Measurements from ENCODE around the gene MPHOSPH6. TPM values are rescaled to one million over a fixed set of nuclear protein-coding genes. Genes with fewer than 3 reads are reported as not detected.
"Not testable (repeated sequence)": the region's sequence is repeated elsewhere in the genome, so short reads cannot be mapped to it uniquely, and the experiment has no call there.

The MPHOSPH6 gene
- total RNA-seq, 1 donor from 2014 or later = 28.4 TPM

DNA sequence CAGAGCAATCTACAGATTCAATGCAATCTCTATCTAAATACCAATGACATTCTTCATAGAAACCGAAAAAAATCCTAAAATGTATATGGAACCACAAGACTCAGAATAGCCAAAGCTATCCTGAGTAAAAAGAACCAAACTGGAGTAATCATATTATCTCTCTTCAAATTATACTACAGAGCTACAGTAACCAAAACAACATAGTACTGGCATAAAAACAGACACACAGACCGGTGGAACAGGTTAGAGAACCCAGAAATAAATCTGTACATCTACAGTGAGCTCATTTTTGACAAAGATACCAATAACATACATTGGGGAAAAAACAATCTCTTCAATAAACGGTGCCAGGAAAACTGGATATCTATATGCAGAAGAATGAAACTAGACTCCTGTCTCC lies 45.4 kb downstream of the MPHOSPH6 start:
- DNase-seq (ENCODE audit: extremely low spot score, unreplicated experiment) = no peak
- Mint-ChIP-seq H3K27ac (no peak overlapping the region), H3K27me3 (no peaks in the 10 kb centered on the region), H3K9me3 (no peaks in the 10 kb centered on the region), H3K36me3 (no peaks in the 10 kb centered on the region), H3K4me3 (no peak overlapping the region), H3K4me1 (ENCODE audit: unreplicated experiment) (no peaks in the 10 kb centered on the region)
- TF ChIP-seq, protein P1, sequence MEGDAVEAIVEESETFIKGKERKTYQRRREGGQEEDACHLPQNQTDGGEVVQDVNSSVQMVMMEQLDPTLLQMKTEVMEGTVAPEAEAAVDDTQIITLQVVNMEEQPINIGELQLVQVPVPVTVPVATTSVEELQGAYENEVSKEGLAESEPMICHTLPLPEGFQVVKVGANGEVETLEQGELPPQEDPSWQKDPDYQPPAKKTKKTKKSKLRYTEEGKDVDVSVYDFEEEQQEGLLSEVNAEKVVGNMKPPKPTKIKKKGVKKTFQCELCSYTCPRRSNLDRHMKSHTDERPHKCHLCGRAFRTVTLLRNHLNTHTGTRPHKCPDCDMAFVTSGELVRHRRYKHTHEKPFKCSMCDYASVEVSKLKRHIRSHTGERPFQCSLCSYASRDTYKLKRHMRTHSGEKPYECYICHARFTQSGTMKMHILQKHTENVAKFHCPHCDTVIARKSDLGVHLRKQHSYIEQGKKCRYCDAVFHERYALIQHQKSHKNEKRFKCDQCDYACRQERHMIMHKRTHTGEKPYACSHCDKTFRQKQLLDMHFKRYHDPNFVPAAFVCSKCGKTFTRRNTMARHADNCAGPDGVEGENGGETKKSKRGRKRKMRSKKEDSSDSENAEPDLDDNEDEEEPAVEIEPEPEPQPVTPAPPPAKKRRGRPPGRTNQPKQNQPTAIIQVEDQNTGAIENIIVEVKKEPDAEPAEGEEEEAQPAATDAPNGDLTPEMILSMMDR (conservative IDR thresholded peaks at IDR 0.05) = no peak

DNA sequence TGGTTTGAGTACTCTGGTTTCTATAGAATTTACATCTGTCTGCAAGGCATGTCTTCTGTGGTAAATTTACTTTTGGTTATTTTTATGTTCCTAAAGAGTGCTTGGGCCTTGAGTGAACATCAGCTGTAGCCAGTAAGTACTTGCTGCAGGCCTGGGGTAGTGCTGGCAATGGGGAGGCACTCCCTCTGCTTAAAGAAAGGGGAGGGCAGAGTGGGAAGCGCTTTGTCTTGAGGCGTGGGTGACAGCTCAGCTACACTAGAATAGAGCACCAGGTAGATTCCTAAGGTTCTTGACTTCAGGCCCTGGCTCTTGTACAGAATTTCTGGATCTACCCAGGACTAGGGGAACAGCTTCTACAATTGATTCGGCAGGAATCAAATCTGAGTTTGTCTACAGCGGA lies 50.6 kb downstream of the MPHOSPH6 start:
- Mint-ChIP-seq H3K4me1 (ENCODE audit: unreplicated experiment) (no peaks in the 10 kb centered on the region), H3K4me3 (no peak overlapping the region), H3K9me3 (no peaks in the 10 kb centered on the region), H3K27me3 (no peaks in the 10 kb centered on the region), H3K36me3 (no peaks in the 10 kb centered on the region), H3K27ac (no peak overlapping the region)
- TF ChIP-seq, protein P1 (conservative IDR thresholded peaks at IDR 0.05) = no peak
- no peak for DNase-seq (ENCODE audit: extremely low spot score, unreplicated experiment)

DNA sequence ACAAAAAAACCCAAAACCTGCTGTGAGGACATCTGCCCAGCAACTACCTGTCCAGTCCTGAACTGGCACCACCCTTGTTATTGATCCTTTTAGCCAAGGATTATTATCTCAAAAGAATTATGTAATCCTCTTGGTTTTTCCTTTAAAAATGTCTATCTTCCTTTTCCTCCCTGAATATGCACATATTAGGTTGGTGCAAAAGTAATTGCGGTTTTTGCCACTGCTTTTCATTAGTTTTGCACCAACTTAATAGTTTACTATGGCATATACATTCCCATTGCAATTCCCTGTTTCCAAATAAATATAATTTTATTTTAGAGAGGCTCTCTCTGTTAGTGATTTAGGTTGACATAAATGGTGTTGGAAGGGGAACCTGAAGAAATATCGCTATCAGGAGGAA lies 51.3 kb downstream of the MPHOSPH6 start:
- H3K27ac Mint-ChIP-seq = no peak overlapping the region
- TF ChIP-seq, protein P1 (conservative IDR thresholded peaks at IDR 0.05) = no peak
- no peaks in the 10 kb centered on the region for H3K27me3 Mint-ChIP-seq
- H3K4me1 Mint-ChIP-seq (ENCODE audit: unreplicated experiment) = no peaks in the 10 kb centered on the region
- H3K36me3 Mint-ChIP-seq = no peaks in the 10 kb centered on the region
- H3K9me3 Mint-ChIP-seq = no peaks in the 10 kb centered on the region
- DNase-seq (ENCODE audit: extremely low spot score, unreplicated experiment) = no peak
- H3K4me3 Mint-ChIP-seq = no peak overlapping the region

DNA sequence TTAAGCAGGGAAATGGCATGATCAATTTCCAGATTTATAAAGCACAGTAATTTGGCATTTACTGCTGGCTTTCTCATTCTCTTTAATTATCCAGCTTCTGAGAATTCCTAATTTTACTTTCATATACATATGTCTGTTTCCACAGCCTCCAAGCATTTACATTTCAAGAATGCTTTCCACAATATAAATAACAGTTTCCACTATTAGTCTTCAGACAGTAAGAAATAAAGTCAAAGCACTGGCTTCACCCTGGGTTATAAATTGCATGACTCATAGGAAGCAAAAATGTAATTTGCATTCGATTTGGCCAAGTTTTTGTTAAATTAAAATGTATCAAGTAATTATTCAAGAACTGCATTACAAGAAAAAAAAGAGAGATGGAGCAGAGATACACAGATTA lies 53.5 kb downstream of the MPHOSPH6 start:
- H3K27ac Mint-ChIP-seq = no peak overlapping the region
- no peak for DNase-seq (ENCODE audit: extremely low spot score, unreplicated experiment)
- no peaks in the 10 kb centered on the region for H3K4me1 Mint-ChIP-seq (ENCODE audit: unreplicated experiment)
- H3K36me3 Mint-ChIP-seq = no peaks in the 10 kb centered on the region
- H3K4me3 Mint-ChIP-seq = no peak overlapping the region
- TF ChIP-seq, protein P1 (conservative IDR thresholded peaks at IDR 0.05) = no peak
- no peaks in the 10 kb centered on the region for H3K9me3 Mint-ChIP-seq
- H3K27me3 Mint-ChIP-seq = no peaks in the 10 kb centered on the region

DNA sequence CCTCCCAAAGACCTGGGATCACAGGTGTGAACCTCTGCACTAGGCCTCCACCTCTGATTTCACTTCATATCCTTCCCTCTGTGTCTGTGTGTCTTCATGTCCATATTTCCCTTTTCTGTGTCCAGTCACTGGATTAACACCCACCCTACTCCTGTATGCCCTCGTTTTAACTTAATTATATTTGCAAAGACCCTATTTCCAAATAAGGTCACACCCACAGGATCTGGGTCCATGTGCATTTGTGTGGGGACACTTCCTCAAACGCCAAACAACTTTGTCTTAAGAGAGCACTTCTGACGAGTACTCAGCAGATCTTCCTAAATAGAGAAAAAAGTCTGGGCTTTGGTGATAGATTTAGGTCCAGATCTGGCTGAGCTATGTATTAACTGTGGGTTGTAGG lies 56.3 kb downstream of the MPHOSPH6 start:
- Mint-ChIP-seq H3K4me1 (ENCODE audit: unreplicated experiment) (no peaks in the 10 kb centered on the region), H3K9me3 (no peaks in the 10 kb centered on the region), H3K27ac (no peak overlapping the region), H3K4me3 (no peak overlapping the region), H3K27me3 (no peaks in the 10 kb centered on the region), H3K36me3 (no peaks in the 10 kb centered on the region)
- DNase-seq (ENCODE audit: extremely low spot score, unreplicated experiment) = no peak
- TF ChIP-seq, protein P1 (conservative IDR thresholded peaks at IDR 0.05) = no peak

DNA sequence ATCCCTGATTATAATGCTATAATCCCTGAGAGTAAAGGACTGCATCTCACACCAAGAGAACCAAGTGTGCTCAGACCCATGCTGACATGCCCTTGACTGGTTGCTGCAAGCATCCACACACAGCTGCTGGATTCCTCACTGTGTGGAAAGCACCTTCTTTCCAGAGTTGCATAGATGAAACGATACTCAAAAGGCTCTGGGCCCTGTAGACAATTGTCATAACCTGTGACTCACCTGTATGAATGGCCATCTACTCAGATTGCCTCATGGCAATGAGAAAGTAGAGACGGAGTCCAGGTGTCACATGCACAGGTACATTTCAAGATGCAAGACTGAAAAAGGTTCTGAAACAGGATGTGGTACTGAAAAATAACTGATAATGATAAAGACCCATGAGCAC lies 58.1 kb downstream of the MPHOSPH6 start:
- Mint-ChIP-seq H3K4me3 (no peak overlapping the region), H3K36me3 (no peaks in the 10 kb centered on the region), H3K9me3 (no peaks in the 10 kb centered on the region), H3K27ac (no peak overlapping the region), H3K27me3 (no peaks in the 10 kb centered on the region), H3K4me1 (ENCODE audit: unreplicated experiment) (no peaks in the 10 kb centered on the region)
- no peak for DNase-seq (ENCODE audit: extremely low spot score, unreplicated experiment)
- TF ChIP-seq, protein P1 (conservative IDR thresholded peaks at IDR 0.05) = no peak

DNA sequence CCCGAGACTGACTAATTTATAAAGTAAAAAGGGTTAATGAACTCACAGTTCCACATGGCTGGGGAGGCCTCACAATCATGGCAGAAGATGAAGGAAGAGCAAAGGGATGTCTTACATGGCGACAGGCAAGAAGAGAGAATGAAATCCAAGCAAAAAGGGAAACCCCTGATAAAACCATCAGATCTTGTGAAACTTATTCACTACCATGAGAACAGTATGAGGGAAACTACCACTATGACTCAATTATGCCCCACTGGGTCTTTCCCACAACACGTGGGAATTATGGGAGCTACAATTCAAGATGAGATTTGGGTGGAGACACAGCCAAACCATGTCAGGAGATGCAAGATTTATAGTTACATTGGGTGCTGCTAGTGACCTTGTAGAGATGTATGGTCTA lies 60.8 kb downstream of the MPHOSPH6 start:
- DNase-seq (ENCODE audit: extremely low spot score, unreplicated experiment); H3K36me3 Mint-ChIP-seq; H3K9me3 Mint-ChIP-seq; H3K27ac Mint-ChIP-seq; H3K27me3 Mint-ChIP-seq; H3K4me1 Mint-ChIP-seq (ENCODE audit: unreplicated experiment); H3K4me3 Mint-ChIP-seq: not testable (repeated sequence)
